HUES48 (cell line): ENCODE data around the gene PIH1D1.

Experiments used
- H3K27ac ChIP-seq: one replicate; pipeline ENCODE4 v1.7.0; 2013; ENCODE audit warnings: low read depth, low read length, inconsistent platforms
- H3K27me3 ChIP-seq: 2 replicates; pipeline ENCODE4 v1.6.1; 2013; ENCODE audit warnings: mild to moderate bottlenecking, low read length; ENCODE audit not compliant: control insufficient read depth, insufficient read depth
- H3K36me3 ChIP-seq: 2 replicates; pipeline ENCODE4 v1.6.1; 2013; ENCODE audit warnings: low read length; ENCODE audit not compliant: control insufficient read depth, insufficient read depth
- H3K4me1 ChIP-seq: 2 replicates; pipeline ENCODE4 v1.6.1; 2013; ENCODE audit warnings: mild to moderate bottlenecking, low read length; ENCODE audit not compliant: control insufficient read depth, insufficient read depth
- H3K4me3 ChIP-seq: 2 replicates; pipeline ENCODE4 v1.5.1; 2013; ENCODE audit warnings: mild to moderate bottlenecking, low read depth, low read length
- H3K9ac ChIP-seq: 2 replicates; pipeline ENCODE4 v1.6.1; 2013; ENCODE audit warnings: mild to moderate bottlenecking, low read depth, low read length, moderate library complexity
- H3K9me3 ChIP-seq: 2 replicates; pipeline ENCODE4 v1.6.1; 2013; ENCODE audit warnings: low read length; ENCODE audit not compliant: control insufficient read depth, insufficient read depth

PIH1D1 gene

DNA sequence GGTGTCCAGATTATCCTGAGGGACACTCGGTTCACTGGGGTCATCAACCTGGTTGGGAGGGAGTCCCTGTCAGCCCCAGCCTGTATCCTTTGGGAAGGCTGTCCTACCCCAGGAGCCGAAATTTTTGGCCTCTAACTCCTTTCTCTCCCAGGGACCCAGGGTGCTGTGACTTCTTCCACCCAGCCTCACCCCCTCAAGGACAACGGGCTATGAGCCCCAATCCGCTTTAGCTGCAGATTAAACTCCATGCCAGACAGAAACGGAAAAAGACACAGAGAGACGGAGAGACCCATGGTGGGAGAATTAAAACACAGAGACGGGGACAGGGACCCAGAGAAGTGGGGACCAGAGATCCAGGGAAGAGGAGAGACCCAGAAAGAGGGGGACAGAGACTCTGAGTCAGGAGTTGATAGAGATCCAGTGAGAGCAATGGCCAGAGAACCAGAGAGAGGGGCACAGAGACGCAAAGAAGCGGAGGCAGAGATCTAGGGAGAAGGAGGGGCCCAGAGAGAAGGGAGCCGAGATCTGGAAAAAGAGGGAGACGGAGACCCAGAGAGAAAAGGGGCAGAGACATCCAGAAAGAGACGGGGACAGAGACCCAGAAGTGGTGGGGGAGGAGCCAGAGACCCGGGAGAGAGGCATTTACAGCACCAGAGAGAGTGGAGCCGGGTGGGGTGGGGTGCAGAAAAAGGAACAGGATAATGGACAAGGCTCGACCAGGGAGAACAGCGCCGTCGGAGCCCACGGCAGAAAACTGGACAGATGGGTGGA lies 11.0 kb downstream of the PIH1D1 start:
- H3K4me1 ChIP-seq, result peaks cover 6% of the 10 kb centered on the region
- H3K4me3 ChIP-seq, result peak overlapping the region; percentile 55

DNA sequence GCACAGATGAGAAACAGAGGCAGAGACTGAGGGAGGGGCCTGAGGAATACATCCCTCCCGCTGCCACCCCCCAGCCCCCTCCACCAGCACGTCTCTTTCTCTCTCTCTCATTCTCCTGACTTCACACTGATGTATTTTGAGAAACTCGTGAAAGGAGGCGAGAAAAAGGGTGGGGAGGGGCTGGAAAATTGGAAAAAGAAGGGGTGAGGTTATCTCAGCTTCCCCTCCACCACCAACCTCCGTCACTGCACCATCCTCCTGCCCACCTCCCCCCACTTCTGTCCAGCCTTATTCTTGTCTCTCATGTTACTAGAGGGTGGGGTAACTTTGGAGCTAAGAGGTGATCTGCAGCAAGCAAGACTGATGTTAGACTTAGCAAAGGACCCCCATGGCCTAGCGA lies 11.8 kb downstream of the PIH1D1 start:
- H3K9me3 ChIP-seq, result no peaks in the 10 kb centered on the region
- H3K36me3 ChIP-seq, result no peaks in the 10 kb centered on the region
- H3K4me1 ChIP-seq, result peaks cover 6% of the 10 kb centered on the region
- no peak overlapping the region for H3K9ac ChIP-seq
- H3K4me3 ChIP-seq, result no peak overlapping the region
- no peak overlapping the region for H3K27ac ChIP-seq
- peaks cover 63% of the 10 kb centered on the region for H3K27me3 ChIP-seq

More for the DNA sequence above, 11.0 kb downstream of the PIH1D1 start:
- Histone ChIP-seq H3K36me3 (no peaks in the 10 kb centered on the region), H3K27ac (no peak overlapping the region), H3K9ac (no peak overlapping the region), H3K9me3 (no peaks in the 10 kb centered on the region), H3K27me3 (peaks cover 63% of the 10 kb centered on the region)

DNA sequence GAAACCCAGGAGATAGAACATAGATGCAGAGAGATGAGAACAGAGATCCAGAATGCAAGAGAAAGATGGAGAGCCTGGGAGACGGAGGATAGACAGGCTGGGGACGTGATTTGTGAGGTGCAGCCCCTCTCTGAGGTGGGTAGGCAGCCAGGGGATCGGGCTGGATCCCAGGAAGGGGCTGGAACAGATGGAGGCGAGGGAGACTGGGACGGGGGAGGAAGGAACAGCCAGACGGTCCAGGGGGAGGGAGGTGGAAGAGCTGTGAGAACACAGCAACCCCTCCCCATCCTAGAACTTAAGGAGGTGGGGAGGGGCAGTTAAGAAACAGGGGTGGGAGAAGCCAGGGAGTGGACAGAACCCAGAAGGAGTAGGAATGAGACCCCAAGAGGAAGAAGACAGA lies 13.4 kb downstream of the PIH1D1 start:
- Histone ChIP-seq H3K4me1 (peaks cover 9% of the 10 kb centered on the region), H3K9me3 (no peaks in the 10 kb centered on the region), H3K36me3 (no peaks in the 10 kb centered on the region), H3K9ac (no peak overlapping the region), H3K4me3 (no peak overlapping the region), H3K27ac (no peak overlapping the region), H3K27me3 (peaks cover 75% of the 10 kb centered on the region)

DNA sequence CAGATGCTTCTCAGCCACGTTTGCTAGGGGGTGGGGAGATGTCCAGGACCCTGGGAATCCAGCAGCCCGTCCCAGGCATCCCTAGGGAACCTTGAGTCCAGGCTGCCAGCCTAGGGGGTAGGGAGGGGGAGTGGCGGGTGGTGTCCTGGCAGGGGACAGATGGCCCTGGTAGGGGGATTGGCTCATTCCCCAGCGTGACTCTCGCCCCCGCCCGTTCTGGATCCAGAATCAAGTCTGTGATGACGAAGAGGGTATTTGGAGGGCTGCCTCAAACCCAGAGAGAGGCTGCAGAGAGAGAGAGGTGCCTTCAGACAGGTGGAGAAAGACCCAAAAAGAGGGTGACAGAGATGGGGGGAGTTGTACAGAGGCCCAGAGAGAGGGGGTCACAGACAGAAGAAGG lies 14.4 kb downstream of the PIH1D1 start:
- no peaks in the 10 kb centered on the region for H3K9me3 ChIP-seq
- no peak overlapping the region for H3K4me3 ChIP-seq
- peaks cover 8% of the 10 kb centered on the region for H3K4me1 ChIP-seq
- no peak overlapping the region for H3K27ac ChIP-seq
- no peak overlapping the region for H3K9ac ChIP-seq
- H3K27me3 ChIP-seq, result peaks cover 83% of the 10 kb centered on the region
- H3K36me3 ChIP-seq, result no peaks in the 10 kb centered on the region

DNA sequence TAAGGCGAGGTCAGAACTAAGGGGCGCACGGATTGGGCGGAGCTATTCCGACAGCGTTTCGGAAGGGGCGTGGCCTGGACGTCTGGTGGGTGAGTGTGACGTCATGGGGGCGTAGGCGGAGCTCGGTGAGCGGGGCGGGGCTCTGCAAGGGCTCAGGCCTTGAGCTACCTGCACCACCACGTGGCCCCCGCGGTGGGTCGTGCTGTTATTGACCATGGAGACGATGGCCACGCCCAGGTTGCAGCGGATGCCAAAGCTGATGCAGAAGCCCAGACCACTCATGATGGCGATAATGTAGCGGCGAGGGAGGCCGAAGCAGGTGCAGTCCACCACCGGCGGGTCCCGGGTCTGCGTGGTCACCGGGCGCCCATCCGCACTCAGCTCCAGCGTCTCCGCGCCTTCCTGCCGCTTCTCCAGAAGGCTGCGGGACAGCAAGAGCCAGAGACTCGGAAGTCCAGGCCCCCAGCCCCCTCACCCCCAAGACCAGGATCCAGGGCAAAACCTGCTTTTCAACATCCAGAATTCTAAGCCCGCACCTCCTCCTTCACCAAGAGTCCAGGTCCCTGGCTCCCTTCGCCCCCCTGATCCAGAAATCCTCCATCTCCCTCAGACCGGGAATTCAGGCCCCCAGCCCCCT lies 15.1 kb downstream of the PIH1D1 start:
- no peak overlapping the region for H3K9ac ChIP-seq
- peaks cover 83% of the 10 kb centered on the region for H3K27me3 ChIP-seq
- peak overlapping the region; percentile 14; the same call in 1 of the 2 replicates for H3K4me3 ChIP-seq
- H3K36me3 ChIP-seq, result no peaks in the 10 kb centered on the region
- no peaks in the 10 kb centered on the region for H3K9me3 ChIP-seq
- H3K4me1 ChIP-seq, result peaks cover 4% of the 10 kb centered on the region; the same call in 1 of the 2 replicates
- no peak overlapping the region for H3K27ac ChIP-seq

DNA sequence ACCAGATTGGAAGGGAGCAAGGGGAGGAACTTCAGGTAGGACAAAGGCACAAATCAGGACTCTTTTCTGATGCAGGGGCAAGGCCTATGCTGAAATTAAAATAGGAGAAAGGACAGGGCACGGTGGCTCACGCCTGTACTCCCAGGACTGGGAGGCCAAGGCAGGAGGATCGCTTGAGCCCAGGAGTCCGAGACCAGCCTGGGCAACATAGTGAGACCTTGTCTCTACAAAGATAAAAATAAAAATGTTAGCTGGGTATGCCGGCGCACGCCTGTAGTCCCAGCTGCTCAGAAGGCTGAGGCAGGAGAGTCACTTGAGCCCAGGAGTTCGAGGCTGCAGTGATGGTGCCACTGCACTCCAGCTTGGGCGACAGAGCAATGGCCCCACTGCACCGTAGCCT lies 15.9 kb downstream of the PIH1D1 start:
- Histone ChIP-seq H3K9me3 (no peaks in the 10 kb centered on the region), H3K27me3 (peaks cover 81% of the 10 kb centered on the region), H3K27ac (no peak overlapping the region), H3K36me3 (no peaks in the 10 kb centered on the region), H3K4me3 (no peak overlapping the region), H3K9ac (no peak overlapping the region), H3K4me1 (peaks cover 4% of the 10 kb centered on the region; the same call in 1 of the 2 replicates)

- peaks cover 77% of the 10 kb centered on the region for H3K27me3 ChIP-seq
- H3K36me3 ChIP-seq, result no peaks in the 10 kb centered on the region
- no peak overlapping the region for H3K27ac ChIP-seq
- no peak overlapping the region for H3K4me3 ChIP-seq
- H3K9me3 ChIP-seq, result no peaks in the 10 kb centered on the region
- H3K9ac ChIP-seq, result no peak overlapping the region
- peaks cover 4% of the 10 kb centered on the region; the same call in 1 of the 2 replicates for H3K4me1 ChIP-seq
Observed at GRCh38 chr19:49434907-49435583, 16.6 kb downstream of the PIH1D1 start.

GRCh38 chr19:49433240-49433901 lies 18.2 kb downstream of the PIH1D1 start:
- no peaks in the 10 kb centered on the region for H3K9me3 ChIP-seq
- H3K27me3 ChIP-seq, result peaks cover 69% of the 10 kb centered on the region
- H3K4me3 ChIP-seq, result no peak overlapping the region
- no peak overlapping the region for H3K27ac ChIP-seq
- H3K9ac ChIP-seq, result no peak overlapping the region
- H3K36me3 ChIP-seq, result no peaks in the 10 kb centered on the region
- peaks cover 10% of the 10 kb centered on the region; the same call in 1 of the 2 replicates for H3K4me1 ChIP-seq

- Histone ChIP-seq H3K9ac (no peak overlapping the region), H3K4me1 (peaks cover 15% of the 10 kb centered on the region), H3K9me3 (no peaks in the 10 kb centered on the region), H3K27ac (no peak overlapping the region), H3K4me3 (peak overlapping the region; percentile 73), H3K36me3 (no peaks in the 10 kb centered on the region), H3K27me3 (peaks cover 60% of the 10 kb centered on the region)
Observed at GRCh38 chr19:49432141-49433073, 19.2 kb downstream of the PIH1D1 start.

- H3K9me3 ChIP-seq, result no peaks in the 10 kb centered on the region
- H3K4me1 ChIP-seq, result peaks cover 20% of the 10 kb centered on the region
- peaks cover 60% of the 10 kb centered on the region for H3K27me3 ChIP-seq
- H3K27ac ChIP-seq, result no peak overlapping the region
- H3K36me3 ChIP-seq, result no peaks in the 10 kb centered on the region
- no peak overlapping the region for H3K4me3 ChIP-seq
- no peak overlapping the region for H3K9ac ChIP-seq
Observed at GRCh38 chr19:49431330-49431749, 20.3 kb downstream of the PIH1D1 start.
